PC-3 (cell line): ENCODE measurements around the gene SLC43A2.
"Not testable (repeated sequence)": the region's sequence is repeated elsewhere in the genome, so short reads cannot be mapped to it uniquely, and the experiment has no call there.

ENCODE experiments used
- EZH2 ChIP-seq: fragments of 300-600 bp; sonication (generic); IDR thresholded peaks from one replicate; pipeline ENCODE4 v1.6.1; 2017; ENCODE audit warnings: antibody characterized with exemption, mild to moderate bottlenecking, low read length; ENCODE audit not compliant: unreplicated experiment
- EZH2phosphoT487 ChIP-seq: fragments of 300-600 bp; sonication (generic); IDR thresholded peaks from 2 replicates; pipeline ENCODE4 v1.6.1; 2018; ENCODE audit warnings: mild to moderate bottlenecking, antibody characterized with exemption, low read length, borderline replicate concordance
- TF ChIP-seq, protein P1 (sequence below): fragments of 300-600 bp; sonication (generic); conservative IDR thresholded peaks from 2 replicates; pipeline ENCODE4 v1.5.1; 2017; ENCODE audit warnings: antibody characterized with exemption, low read depth, mild to moderate bottlenecking, low read length

GRCh38 chr17:1663934-1664333 is 35.3 kb upstream of the SLC43A2 start:
- TF ChIP-seq, protein P1, sequence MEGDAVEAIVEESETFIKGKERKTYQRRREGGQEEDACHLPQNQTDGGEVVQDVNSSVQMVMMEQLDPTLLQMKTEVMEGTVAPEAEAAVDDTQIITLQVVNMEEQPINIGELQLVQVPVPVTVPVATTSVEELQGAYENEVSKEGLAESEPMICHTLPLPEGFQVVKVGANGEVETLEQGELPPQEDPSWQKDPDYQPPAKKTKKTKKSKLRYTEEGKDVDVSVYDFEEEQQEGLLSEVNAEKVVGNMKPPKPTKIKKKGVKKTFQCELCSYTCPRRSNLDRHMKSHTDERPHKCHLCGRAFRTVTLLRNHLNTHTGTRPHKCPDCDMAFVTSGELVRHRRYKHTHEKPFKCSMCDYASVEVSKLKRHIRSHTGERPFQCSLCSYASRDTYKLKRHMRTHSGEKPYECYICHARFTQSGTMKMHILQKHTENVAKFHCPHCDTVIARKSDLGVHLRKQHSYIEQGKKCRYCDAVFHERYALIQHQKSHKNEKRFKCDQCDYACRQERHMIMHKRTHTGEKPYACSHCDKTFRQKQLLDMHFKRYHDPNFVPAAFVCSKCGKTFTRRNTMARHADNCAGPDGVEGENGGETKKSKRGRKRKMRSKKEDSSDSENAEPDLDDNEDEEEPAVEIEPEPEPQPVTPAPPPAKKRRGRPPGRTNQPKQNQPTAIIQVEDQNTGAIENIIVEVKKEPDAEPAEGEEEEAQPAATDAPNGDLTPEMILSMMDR = not testable (repeated sequence)
- TF ChIP-seq EZH2phosphoT487, EZH2: not testable (repeated sequence)
